ENCODE measurements around the gene PDCL2.
A peak's percentile ranks its signal among the peaks of the same experiment; 100 is the strongest.
"Not testable (repeated sequence)": the region's sequence is repeated elsewhere in the genome, so short reads cannot be mapped to it uniquely, and the experiment has no call there.

PDCL2 gene

GRCh38 chr4:55588160-55588559 lies 3.9 kb downstream of the PDCL2 start:
- DNase-seq (ENCODE audit: low read depth): no peak

GRCh38 chr4:55582773-55583172 lies 9.3 kb downstream of the PDCL2 start:
- not testable (repeated sequence) for DNase-seq (ENCODE audit: low read depth)

- no peak for DNase-seq (ENCODE audit: low read depth)
Measured at GRCh38 chr4:55578341-55579010, 13.6 kb downstream of the PDCL2 start.

- no peak for DNase-seq (ENCODE audit: low read depth)
Measured at GRCh38 chr4:55575513-55575912, 16.5 kb downstream of the PDCL2 start.

- DNase-seq (ENCODE audit: low read depth): no peak
Measured at GRCh38 chr4:55574252-55574651, 17.8 kb downstream of the PDCL2 start.

GRCh38 chr4:55571806-55572205 lies 20.2 kb downstream of the PDCL2 start:
- DNase-seq (ENCODE audit: low read depth): no peak

GRCh38 chr4:55568905-55569504 lies 23.0 kb downstream of the PDCL2 start:
- DNase-seq (ENCODE audit: low read depth): no peak

GRCh38 chr4:55561889-55562288 lies 30.2 kb downstream of the PDCL2 start:
- DNase-seq (ENCODE audit: low read depth): no peak

- DNase-seq (ENCODE audit: low read depth): no peak
Measured at GRCh38 chr4:55560096-55560495, 31.9 kb downstream of the PDCL2 start.

- peak; percentile 63 for DNase-seq (ENCODE audit: low read depth)
Measured at GRCh38 chr4:55554453-55555030, 37.5 kb downstream of the PDCL2 start.

- peak; percentile 68 for DNase-seq (ENCODE audit: low read depth)
Measured at GRCh38 chr4:55553441-55554201, 38.4 kb downstream of the PDCL2 start.

- DNase-seq (ENCODE audit: low read depth): not testable (repeated sequence)
Measured at GRCh38 chr4:55551964-55552363, 40.1 kb downstream of the PDCL2 start.

- peak; percentile 93 for DNase-seq (ENCODE audit: low read depth)
Measured at GRCh38 chr4:55549888-55550287, 42.2 kb downstream of the PDCL2 start.

GRCh38 chr4:55547918-55548317 lies 44.1 kb downstream of the PDCL2 start:
- no peak for DNase-seq (ENCODE audit: low read depth)

GRCh38 chr4:55547466-55547770 lies 44.6 kb downstream of the PDCL2 start:
- no peak for DNase-seq (ENCODE audit: low read depth)

- peak; percentile 84 for DNase-seq (ENCODE audit: low read depth)
Measured at GRCh38 chr4:55546756-55547465, 45.1 kb downstream of the PDCL2 start, which contains the start of gene CLOCK. Gene CLOCK, minus strand, starts transcription at chr4:55546909. Its CDS starts 64,124 bp downstream, at chr4:55482785.

GRCh38 chr4:55546506-55546755 lies 45.6 kb downstream of the PDCL2 start:
- no peak for DNase-seq (ENCODE audit: low read depth)

GRCh38 chr4:55545641-55546505 lies 46.2 kb downstream of the PDCL2 start:
- DNase-seq (ENCODE audit: low read depth): peak; percentile 70

- DNase-seq (ENCODE audit: low read depth): peak; percentile 44
Measured at GRCh38 chr4:55545151-55545550, 46.9 kb downstream of the PDCL2 start.

GRCh38 chr4:55543858-55544257 lies 48.2 kb downstream of the PDCL2 start:
- DNase-seq (ENCODE audit: low read depth): no peak

GRCh38 chr4:55540271-55540670 lies 51.8 kb downstream of the PDCL2 start:
- no peak for DNase-seq (ENCODE audit: low read depth)

GRCh38 chr4:55539658-55540057 lies 52.4 kb downstream of the PDCL2 start:
- peak; percentile 28 for DNase-seq (ENCODE audit: low read depth)

Measured in iris pigment epithelial cell (primary cell).